ENCODE data around the gene NFAT5.
"Not testable (repeated sequence)": the region's sequence is repeated elsewhere in the genome, so short reads cannot be mapped to it uniquely, and the experiment has no call there.

Gene NFAT5

GRCh38 chr16:69565671-69566239, at the start of gene NFAT5:
Gene NFAT5, plus strand, starts transcription at chr16:69565966. Its CDS starts 336 bp downstream, at chr16:69566302.
- DNase-seq (ENCODE audit: low read depth in 2 of 2), result peak; percentile 72 to 85

- not testable (repeated sequence) for DNase-seq (ENCODE audit: low read depth in 2 of 2)
Measured at GRCh38 chr16:69517914-69518313, 47.9 kb upstream of the NFAT5 start.

GRCh38 chr16:69520413-69520799, 45.4 kb upstream of the NFAT5 start:
- no peak for DNase-seq (ENCODE audit: low read depth in 2 of 2)

GRCh38 chr16:69520800-69521602, 44.8 kb upstream of the NFAT5 start:
- DNase-seq (ENCODE audit: low read depth in 2 of 2), result no peak

GRCh38 chr16:69522041-69522578, 43.7 kb upstream of the NFAT5 start:
- DNase-seq (ENCODE audit: low read depth in 2 of 2), result no peak

- no peak for DNase-seq (ENCODE audit: low read depth in 2 of 2)
Measured at GRCh38 chr16:69522732-69523404, 42.9 kb upstream of the NFAT5 start.

- DNase-seq (ENCODE audit: low read depth in 2 of 2), result no peak
Measured at GRCh38 chr16:69523566-69524305, 42.0 kb upstream of the NFAT5 start.

GRCh38 chr16:69526831-69527655, 38.7 kb upstream of the NFAT5 start:
- no peak for DNase-seq (ENCODE audit: low read depth in 2 of 2)

- DNase-seq (ENCODE audit: low read depth in 2 of 2), result no peak
Measured at GRCh38 chr16:69531988-69532387, 33.8 kb upstream of the NFAT5 start.

- DNase-seq (ENCODE audit: low read depth in 2 of 2), result no peak
Measured at GRCh38 chr16:69532641-69533455, 32.9 kb upstream of the NFAT5 start.

- no peak for DNase-seq (ENCODE audit: low read depth in 2 of 2)
Measured at GRCh38 chr16:69534720-69535119, 31.0 kb upstream of the NFAT5 start.

GRCh38 chr16:69535123-69536050, 30.4 kb upstream of the NFAT5 start:
- no peak for DNase-seq (ENCODE audit: low read depth in 2 of 2)

- no peak for DNase-seq (ENCODE audit: low read depth in 2 of 2)
Measured at GRCh38 chr16:69537706-69538080, 28.1 kb upstream of the NFAT5 start.

GRCh38 chr16:69538808-69539207, 27.0 kb upstream of the NFAT5 start:
- DNase-seq (ENCODE audit: low read depth in 2 of 2), result no peak

- no peak for DNase-seq (ENCODE audit: low read depth in 2 of 2)
Measured at GRCh38 chr16:69542974-69543373, 22.8 kb upstream of the NFAT5 start.

GRCh38 chr16:69544088-69544487, 21.7 kb upstream of the NFAT5 start:
- DNase-seq (ENCODE audit: low read depth in 2 of 2), result no peak

GRCh38 chr16:69546663-69547062, 19.1 kb upstream of the NFAT5 start:
- not testable (repeated sequence) for DNase-seq (ENCODE audit: low read depth in 2 of 2)

GRCh38 chr16:69553332-69553731, 12.4 kb upstream of the NFAT5 start:
- no peak for DNase-seq (ENCODE audit: low read depth in 2 of 2)

- DNase-seq (ENCODE audit: low read depth in 2 of 2), result no peak
Measured at GRCh38 chr16:69554495-69554894, 11.3 kb upstream of the NFAT5 start.
